ENCODE measurements around the gene NPIPA5. TPM values are rescaled to one million over a fixed set of nuclear protein-coding genes. Genes with fewer than 3 reads are reported as not detected.
"Not testable (repeated sequence)": the region's sequence is repeated elsewhere in the genome, so short reads cannot be mapped to it uniquely, and the experiment has no call there.

The NPIPA5 gene
- total RNA-seq, 2 experiments from 2014 or later, result 20.9 to 22.5 TPM

DNA sequence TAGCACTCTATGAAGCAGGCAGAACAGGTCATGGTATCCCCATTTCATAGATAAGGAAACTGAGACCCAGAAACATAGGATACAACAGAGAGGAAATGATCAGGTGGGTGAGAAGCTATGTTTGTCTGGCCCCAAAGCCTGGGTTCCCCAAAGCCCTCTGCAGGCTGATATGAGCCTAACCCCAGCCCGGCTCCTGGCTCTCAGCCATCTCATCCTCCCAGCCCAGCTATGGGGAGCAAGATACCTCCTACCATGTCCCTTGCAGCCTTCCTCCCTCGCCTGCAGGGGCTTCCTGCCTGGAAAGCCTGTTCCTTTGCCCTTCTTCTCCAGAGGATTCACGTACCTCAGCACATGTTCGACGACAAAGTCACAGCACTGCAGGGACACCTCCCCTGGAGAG lies 26.3 kb downstream of the NPIPA5 start:
- H3K4me3 Mint-ChIP-seq; H3K36me3 Mint-ChIP-seq; H3K9me3 Mint-ChIP-seq (ENCODE audit: low read depth); CTCF ChIA-PET; ATAC-seq; H3K27me3 Mint-ChIP-seq; H3K4me1 Mint-ChIP-seq; DNase-seq; H3K27ac Mint-ChIP-seq: not testable (repeated sequence)

DNA sequence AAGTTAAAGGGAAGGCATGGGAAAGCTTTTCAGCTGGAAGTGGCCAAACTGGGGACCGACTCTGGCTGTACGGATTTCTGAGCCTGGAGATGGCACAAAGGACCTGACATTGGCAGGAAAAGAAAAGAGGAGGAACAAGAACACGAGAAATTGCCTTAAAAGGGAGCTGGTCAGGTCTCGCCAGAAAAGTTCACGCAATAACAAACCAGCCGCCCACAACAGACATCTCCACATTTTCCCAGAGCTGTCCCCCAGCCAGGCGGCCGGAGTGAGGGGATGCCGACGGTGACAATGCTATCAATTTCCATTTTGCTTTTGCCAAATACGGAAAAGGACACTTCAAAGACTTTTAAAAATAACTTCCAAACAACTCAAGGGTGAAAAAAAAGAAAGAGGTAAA lies 26.8 kb downstream of the NPIPA5 start:
- ATAC-seq; H3K36me3 Mint-ChIP-seq; H3K27me3 Mint-ChIP-seq; CTCF ChIA-PET; DNase-seq; H3K27ac Mint-ChIP-seq; H3K9me3 Mint-ChIP-seq (ENCODE audit: low read depth); H3K4me1 Mint-ChIP-seq; H3K4me3 Mint-ChIP-seq: not testable (repeated sequence)

DNA sequence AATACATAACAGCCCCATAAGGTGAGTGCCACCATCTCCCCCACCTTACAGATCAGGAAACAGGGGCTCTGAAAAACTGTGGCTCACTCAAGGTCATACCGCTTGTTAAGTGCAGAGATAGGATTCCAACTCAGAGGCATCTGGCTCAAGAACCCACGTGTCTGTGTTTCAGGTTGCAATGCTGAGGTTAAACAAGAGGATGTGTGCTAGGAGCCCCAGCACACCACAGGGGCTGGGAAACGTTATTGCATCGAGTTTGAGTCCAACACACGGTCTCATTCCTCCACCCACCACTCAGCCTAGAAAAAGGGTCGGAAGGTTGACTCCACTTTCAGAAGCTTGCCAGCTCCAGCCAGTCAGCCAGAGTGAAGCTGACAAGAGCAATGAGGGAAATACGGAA lies 29.4 kb downstream of the NPIPA5 start:
- H3K9me3 Mint-ChIP-seq (ENCODE audit: low read depth); ATAC-seq; H3K4me1 Mint-ChIP-seq; DNase-seq; H3K4me3 Mint-ChIP-seq; CTCF ChIA-PET; H3K36me3 Mint-ChIP-seq; H3K27ac Mint-ChIP-seq; H3K27me3 Mint-ChIP-seq: not testable (repeated sequence)

DNA sequence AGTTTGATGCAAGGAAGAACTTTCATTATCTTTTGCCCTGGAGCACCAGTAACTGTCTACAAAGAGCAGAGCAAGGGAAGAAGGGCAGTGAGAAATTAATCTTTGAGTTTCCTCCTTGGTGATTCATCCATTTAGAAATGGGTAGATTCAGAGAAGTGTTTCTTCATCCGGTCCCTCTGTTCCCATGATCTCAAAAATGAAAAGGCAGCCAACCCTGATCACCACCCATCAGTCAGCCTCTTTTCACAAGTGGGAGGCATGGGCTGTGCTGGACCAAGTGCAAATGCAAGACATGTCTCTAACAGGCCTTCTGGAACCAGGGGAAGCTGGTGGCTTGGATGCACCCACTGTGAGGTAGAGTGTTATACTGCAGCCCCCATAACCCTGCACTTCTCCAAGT lies 35.8 kb downstream of the NPIPA5 start:
- H3K27me3 Mint-ChIP-seq; H3K9me3 Mint-ChIP-seq (ENCODE audit: low read depth); H3K4me3 Mint-ChIP-seq; DNase-seq; H3K4me1 Mint-ChIP-seq; CTCF ChIA-PET; H3K27ac Mint-ChIP-seq; ATAC-seq; H3K36me3 Mint-ChIP-seq: not testable (repeated sequence)

DNA sequence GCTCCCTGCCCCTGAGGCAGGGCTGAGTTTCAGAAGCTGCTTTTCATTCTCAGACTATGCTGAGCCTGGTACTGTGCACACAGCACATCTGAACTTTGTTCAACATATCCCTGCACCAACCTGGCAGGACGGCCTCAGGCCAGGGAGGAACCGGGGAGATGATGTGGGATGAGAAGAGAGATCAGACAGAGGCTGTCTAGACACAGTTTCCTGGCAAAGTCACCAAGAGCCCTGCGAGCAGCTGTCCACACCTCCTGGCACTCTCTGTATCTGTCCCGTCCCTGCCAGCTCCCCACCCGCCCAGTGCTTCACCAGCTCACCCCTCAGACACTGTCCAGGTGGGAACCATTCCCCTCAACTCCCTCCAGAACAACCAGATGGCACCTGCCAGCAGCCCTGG lies 39.1 kb downstream of the NPIPA5 start:
- H3K27ac Mint-ChIP-seq; H3K4me1 Mint-ChIP-seq; CTCF ChIA-PET; H3K9me3 Mint-ChIP-seq (ENCODE audit: low read depth); ATAC-seq; DNase-seq; H3K27me3 Mint-ChIP-seq; H3K4me3 Mint-ChIP-seq; H3K36me3 Mint-ChIP-seq: not testable (repeated sequence)

DNA sequence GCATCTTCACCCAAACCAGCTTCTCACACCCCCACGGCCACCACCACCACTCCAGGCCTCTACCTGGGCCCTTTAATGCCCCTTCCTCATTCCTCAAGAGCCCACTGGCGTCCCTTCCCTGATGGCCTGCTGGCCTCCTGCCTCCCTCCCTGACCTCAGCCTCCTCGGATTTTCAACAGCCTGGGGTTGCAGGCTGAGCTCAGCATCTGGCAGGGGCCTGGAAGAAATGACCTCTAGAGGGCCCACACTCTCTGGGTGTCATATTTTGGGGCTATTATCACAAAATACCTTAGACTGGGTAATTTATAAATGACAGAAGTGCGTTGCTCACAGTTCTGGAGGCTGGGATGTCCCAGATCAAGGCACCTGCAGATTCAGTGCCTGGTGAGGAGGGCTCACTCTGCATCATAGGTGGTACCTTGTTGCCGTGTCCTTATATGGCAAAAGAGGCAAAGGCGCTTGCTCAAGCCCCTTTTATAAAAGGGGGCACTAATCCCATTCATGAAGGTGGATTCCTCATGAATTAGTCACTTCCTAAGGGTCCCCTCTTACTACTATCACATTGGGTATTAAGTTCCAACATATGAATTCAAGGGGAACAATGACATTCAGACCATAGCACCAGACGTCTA lies 40.0 kb downstream of the NPIPA5 start:
- H3K4me3 Mint-ChIP-seq; ATAC-seq; DNase-seq; CTCF ChIA-PET; H3K36me3 Mint-ChIP-seq; H3K4me1 Mint-ChIP-seq; H3K27ac Mint-ChIP-seq; H3K9me3 Mint-ChIP-seq (ENCODE audit: low read depth); H3K27me3 Mint-ChIP-seq: not testable (repeated sequence)

DNA sequence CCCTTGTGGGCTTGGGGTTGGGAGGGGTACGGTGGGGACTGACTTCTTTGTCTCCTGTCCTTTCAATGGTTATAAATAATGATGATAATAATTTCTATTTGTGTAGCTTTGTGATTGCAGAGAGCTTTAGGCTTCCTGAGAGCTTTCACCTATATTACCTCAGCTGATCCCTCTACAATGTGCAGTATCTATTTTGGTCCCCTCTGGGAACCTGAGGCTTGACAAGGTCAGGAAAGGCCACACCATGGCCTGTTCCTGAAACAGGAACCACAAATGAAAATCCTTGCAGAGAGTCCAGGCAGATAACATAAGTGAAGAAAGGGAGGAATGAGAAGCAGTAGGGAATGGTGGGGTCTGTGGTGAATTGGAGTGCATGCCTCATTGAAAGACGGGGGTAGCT lies 42.5 kb downstream of the NPIPA5 start:
- ATAC-seq; DNase-seq; CTCF ChIA-PET; H3K4me1 Mint-ChIP-seq; H3K36me3 Mint-ChIP-seq; H3K27ac Mint-ChIP-seq; H3K9me3 Mint-ChIP-seq (ENCODE audit: low read depth); H3K4me3 Mint-ChIP-seq; H3K27me3 Mint-ChIP-seq: not testable (repeated sequence)

DNA sequence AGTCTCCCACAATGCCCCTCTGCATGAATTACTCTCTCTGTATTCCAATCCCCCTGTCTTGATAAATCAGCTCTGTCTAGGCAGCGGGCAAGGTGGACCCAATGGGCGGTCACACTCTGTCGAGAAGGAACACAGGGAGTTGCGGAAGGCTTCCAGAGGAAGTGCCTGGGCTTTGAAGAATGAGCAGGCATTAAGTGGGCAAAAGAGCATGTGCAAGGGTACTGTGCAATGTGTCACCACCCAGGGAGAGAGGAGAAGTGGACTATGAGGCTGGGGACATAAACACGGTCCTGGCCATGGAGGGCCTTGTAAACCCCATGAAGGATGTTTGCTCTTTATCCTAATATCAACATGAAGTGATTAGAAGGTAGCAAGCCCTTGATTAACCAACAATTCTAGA lies 44.1 kb downstream of the NPIPA5 start:
- not testable (repeated sequence) for DNase-seq

DNA sequence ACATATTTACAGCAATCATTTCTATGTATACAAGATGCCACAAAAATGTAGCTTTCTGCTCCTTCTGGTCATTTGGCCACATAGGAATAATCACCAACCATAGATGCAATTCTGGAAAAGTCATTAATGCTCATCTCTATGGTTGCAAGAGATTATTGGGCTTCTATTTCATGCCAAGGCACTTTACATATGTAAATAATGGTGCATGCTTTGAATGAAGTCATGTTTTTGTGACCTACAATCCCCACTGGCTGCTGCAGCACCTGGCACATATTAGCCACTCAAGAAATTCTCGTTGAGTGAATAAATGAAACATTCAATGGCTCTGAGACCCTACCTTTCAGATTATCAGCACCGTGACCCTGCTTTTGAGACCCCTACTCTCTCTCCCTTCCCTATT lies 47.1 kb downstream of the NPIPA5 start:
- H3K36me3 Mint-ChIP-seq; ATAC-seq; CTCF ChIA-PET; H3K27me3 Mint-ChIP-seq; DNase-seq; H3K4me1 Mint-ChIP-seq; H3K9me3 Mint-ChIP-seq (ENCODE audit: low read depth); H3K27ac Mint-ChIP-seq; H3K4me3 Mint-ChIP-seq: not testable (repeated sequence)

More for the DNA sequence above, 44.1 kb downstream of the NPIPA5 start:
- H3K4me1 Mint-ChIP-seq; H3K4me3 Mint-ChIP-seq; H3K9me3 Mint-ChIP-seq (ENCODE audit: low read depth); H3K27me3 Mint-ChIP-seq; CTCF ChIA-PET; H3K27ac Mint-ChIP-seq; ATAC-seq; H3K36me3 Mint-ChIP-seq: not testable (repeated sequence)

DNA sequence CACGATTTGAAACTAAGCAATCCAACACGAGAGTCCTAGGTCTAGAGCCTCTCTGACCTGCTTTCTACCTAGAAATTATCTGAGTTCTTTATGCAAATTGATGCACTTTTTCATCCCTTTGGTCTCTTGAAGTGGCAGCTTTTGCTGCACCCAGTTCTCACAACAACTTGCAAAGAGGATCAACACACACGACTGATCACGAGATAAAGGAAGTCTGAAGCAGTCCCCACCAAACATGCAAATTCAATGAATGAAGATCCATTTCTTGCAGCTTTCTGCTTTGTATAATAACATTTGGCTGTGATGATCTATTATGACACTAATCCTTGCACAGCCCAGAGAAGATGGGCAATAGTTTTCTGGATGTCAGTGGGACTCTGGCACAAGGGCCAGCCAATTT lies 53.1 kb downstream of the NPIPA5 start:
- H3K36me3 Mint-ChIP-seq; H3K4me3 Mint-ChIP-seq; H3K4me1 Mint-ChIP-seq; ATAC-seq; DNase-seq; H3K9me3 Mint-ChIP-seq (ENCODE audit: low read depth); H3K27me3 Mint-ChIP-seq; H3K27ac Mint-ChIP-seq; CTCF ChIA-PET: not testable (repeated sequence)

DNA sequence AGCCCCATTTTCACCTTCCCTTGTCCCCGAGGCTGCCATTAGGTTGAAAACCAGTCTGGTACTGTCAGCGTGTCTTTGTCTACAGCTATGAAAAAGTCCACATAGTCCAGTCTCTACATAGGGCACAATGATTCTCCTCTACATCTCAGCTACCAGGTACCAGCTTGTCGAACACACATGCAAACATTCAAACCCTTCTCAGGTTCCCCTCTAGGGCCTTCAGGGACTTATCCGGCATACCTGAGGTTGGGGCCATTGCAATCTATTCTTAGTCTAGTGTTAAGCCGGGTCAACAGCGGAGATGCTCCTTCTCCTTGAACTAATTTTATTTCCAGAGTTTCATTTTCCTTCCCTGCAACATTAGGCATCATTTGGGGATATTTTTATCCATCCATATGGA lies 54.7 kb downstream of the NPIPA5 start:
- H3K36me3 Mint-ChIP-seq; H3K4me1 Mint-ChIP-seq; CTCF ChIA-PET; H3K27ac Mint-ChIP-seq; H3K27me3 Mint-ChIP-seq; ATAC-seq; H3K9me3 Mint-ChIP-seq (ENCODE audit: low read depth); DNase-seq; H3K4me3 Mint-ChIP-seq: not testable (repeated sequence)

DNA sequence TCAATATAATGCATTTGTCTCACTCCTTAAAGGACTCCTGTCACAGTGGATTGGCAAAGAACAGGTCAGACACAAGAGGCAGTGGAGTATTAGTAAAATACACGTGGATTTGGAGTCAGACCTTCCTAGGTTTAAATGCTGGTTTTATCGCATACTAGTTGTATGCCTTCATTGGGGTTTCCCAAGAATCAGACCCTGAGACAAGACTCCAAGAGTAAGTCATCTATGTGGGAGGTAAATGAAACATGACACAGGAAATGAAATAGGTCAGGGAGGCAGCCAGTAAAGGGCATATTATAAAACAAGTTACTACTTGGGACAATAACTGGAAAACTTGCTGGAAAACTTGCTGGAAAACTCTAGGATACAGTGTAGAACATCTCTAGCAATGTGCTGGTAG lies 56.9 kb downstream of the NPIPA5 start:
- H3K4me3 Mint-ChIP-seq; H3K27me3 Mint-ChIP-seq; H3K36me3 Mint-ChIP-seq; H3K27ac Mint-ChIP-seq; CTCF ChIA-PET; H3K4me1 Mint-ChIP-seq; ATAC-seq; H3K9me3 Mint-ChIP-seq (ENCODE audit: low read depth); DNase-seq: not testable (repeated sequence)

DNA sequence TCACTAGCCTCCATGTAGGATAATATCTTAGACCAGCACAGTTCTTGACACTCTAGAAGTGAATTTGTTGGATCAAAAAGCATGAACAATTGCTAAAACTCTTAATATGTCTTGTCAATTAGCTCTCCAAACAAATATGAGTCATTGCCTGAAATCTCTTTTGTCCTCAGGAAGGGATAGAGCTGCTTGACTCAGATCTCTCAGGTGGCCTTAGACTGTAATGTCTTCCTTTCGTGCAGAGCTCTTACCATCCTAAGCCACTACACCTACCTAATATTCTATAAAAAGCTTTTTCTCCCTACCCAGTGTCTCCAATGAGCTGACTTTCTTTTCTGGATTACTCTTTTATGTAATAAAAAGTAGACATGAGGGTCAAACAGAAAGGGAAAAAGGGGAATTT lies 63.5 kb downstream of the NPIPA5 start:
- H3K27ac Mint-ChIP-seq; H3K36me3 Mint-ChIP-seq; ATAC-seq; CTCF ChIA-PET; H3K9me3 Mint-ChIP-seq (ENCODE audit: low read depth); H3K4me1 Mint-ChIP-seq; H3K4me3 Mint-ChIP-seq; DNase-seq; H3K27me3 Mint-ChIP-seq: not testable (repeated sequence)

Data from activated CD8-positive, alpha-beta memory T cell treated with anti-CD3 and anti-CD28 coated beads, Interleukin-2, amount 10 ng/mL, durations not matched to agents 7 days and 5 days (primary cell).